Right cardiac atrium (tissue), 5 donors: ENCODE results near the gene GATA6. TPM values are rescaled to one million over a fixed set of nuclear protein-coding genes. Genes with fewer than 3 reads are reported as not detected.
"Not testable (repeated sequence)": the region's sequence is repeated elsewhere in the genome, so short reads cannot be mapped to it uniquely, and the experiment has no call there.

ENCODE experiments used
- ATAC-seq, 2 donors: fragments of 200-7000 bp; cut with Tn5 transposase; one replicate each; pipeline versions ENCODE4 v1.8.0 to v1.9.1; 2020; ENCODE audit warnings: moderate library complexity in 2 of 2, mild to moderate bottlenecking in 1 of 2
- DNase-seq, 3 donors: peaks; one replicate each; pipeline ENCODE4 v3.0.0-alpha.2; 2020
- H3K27ac ChIP-seq: one replicate; pipeline ENCODE4 v1.5.1; 2013; ENCODE audit warnings: mild to moderate bottlenecking, low read length, control low read depth, moderate library complexity
- H3K27me3 ChIP-seq: one replicate; pipeline ENCODE4 v1.6.1; 2013; ENCODE audit not compliant: control insufficient read depth, insufficient read depth
- H3K4me1 ChIP-seq: one replicate; pipeline ENCODE4 v1.6.1; 2013; ENCODE audit warnings: low read length; ENCODE audit not compliant: control insufficient read depth, insufficient read depth
- H3K4me3 ChIP-seq: one replicate; pipeline ENCODE4 v1.5.1; 2013; ENCODE audit warnings: low read length, control low read depth
- H3K9me3 ChIP-seq: one replicate; pipeline ENCODE4 v1.6.1; 2013; ENCODE audit warnings: low read length; ENCODE audit not compliant: control insufficient read depth
- WGBS: extraction: QIAGEN DNeasy Blood & Tissue Kit; methylation state at CpG from one replicate; pipeline ENCODE4 v1.1.7; 2013; 5-methylcytosine and 5-hydroxymethylcytosine counted together
- intact Hi-C, 4 donors: fragments of 100-400 bp; cut with DNase I; formaldehyde crosslinking; loops; one replicate each; pipeline versions ENCODE4 v1.11.0 to v1.14.0; 2022 to 2023
- polyA plus RNA-seq: library from polyadenylated mRNA; stranded (reverse); fragments of 200-250 nt; gene quantifications from one replicate; pipeline ENCODE4 v1.2.3, GENCODE V29; 2013
- total RNA-seq, 4 donors: library from RNA; stranded (reverse); fragmentation: NEBNext Ultra II Directional; extraction: Animal tissue kit (Norgen Biotek cat#: 25700); gene quantifications; one replicate each; pipeline ENCODE4 v1.2.1, GENCODE V29; 2021
- donor health status: healthy with polysubstance abuse.
- donor health status: DM: no; HTN: yes; CAD: no.
- donor health status: DM: no; HTN: no; CAD: no.
- donor health status: DM: no; HTN: yes; CAD: no; lungs with severe emphysema.
- donor health status: DM: yes; HTN: yes; CAD: no.

Gene GATA6
- total and polyA plus RNA-seq, 5 donors: 52.4 to 85.8 (median 73.6) TPM

DNA sequence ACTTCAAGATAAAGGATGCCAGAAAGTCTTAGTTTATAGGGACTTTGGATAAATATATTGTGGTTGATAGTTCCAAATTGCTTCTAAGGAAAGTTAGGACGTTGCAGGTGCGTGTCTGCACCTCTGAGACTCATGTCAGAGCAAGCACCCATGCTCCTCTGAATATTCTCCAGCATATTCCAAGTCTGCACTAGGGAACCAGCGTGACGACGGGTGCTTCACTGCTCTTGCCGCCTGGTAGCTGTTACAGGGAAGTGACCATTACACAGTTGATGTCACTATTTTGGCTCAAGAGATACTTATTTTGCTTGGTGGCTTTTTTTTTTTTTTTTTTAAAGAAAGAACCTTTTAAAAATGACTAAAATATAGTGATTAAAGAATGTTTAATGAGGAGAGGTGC, 35.6 kb downstream of the GATA6 start:
- peak; percentile 26 to 40 for ATAC-seq
- intact Hi-C loops: no loop called here
- Histone ChIP-seq H3K27ac (peak overlapping the region; percentile 83), H3K4me1 (peaks cover 13% of the 10 kb centered on the region), H3K9me3 (no peaks in the 10 kb centered on the region), H3K4me3 (no peak overlapping the region), H3K27me3 (no peaks in the 10 kb centered on the region)
- DNase-seq: peak in 1 of 3 donors; percentile 75
- 47% methylated on average over 6 of the region's 6 CpGs for WGBS

DNA sequence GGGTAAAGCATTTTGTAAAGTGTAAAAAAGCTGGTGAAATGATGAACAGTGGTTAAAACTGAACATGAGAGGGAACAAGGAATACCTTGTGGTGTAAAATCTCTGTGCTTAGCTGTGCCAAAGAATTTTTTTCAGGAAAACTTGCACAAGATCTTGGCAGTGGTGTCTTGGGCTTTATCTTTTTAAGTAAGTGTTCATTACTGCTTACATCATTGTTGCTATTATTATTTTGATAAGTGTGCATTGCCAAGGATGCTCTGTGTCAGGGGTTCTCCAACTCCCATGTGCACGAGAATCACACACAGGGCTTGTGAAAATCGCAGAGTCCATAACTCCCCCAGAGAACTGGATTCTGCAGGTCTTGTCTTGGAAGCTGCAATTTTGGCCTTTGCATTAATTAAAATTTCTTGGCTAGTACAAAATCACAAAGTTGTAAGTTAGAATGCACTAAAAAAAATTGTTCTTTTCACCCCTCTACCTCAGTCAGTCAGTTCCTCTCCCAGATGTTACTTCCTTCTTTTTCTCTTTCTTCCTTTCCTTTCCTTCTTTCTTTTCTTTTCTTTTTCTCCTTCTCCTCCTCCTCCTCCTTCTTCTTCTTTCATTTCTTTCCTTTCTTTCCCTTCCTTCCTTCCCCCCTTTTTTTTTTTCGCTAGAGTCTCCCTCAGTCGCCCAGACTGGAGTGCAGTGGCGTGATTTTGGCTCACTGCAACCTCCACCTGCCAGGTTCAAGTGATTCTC, 37.8 kb downstream of the GATA6 start:
- 61% methylated on average over 5 of the region's 5 CpGs for WGBS
- H3K27me3 ChIP-seq: no peaks in the 10 kb centered on the region
- intact Hi-C loops: no loop called here
- no peak overlapping the region for H3K27ac ChIP-seq
- peaks cover 15% of the 10 kb centered on the region for H3K4me1 ChIP-seq
- peak; percentile 72 to 80 for ATAC-seq
- peak in 1 of 3 donors; percentile 60 for DNase-seq
- no peak overlapping the region for H3K4me3 ChIP-seq
- no peaks in the 10 kb centered on the region for H3K9me3 ChIP-seq

DNA sequence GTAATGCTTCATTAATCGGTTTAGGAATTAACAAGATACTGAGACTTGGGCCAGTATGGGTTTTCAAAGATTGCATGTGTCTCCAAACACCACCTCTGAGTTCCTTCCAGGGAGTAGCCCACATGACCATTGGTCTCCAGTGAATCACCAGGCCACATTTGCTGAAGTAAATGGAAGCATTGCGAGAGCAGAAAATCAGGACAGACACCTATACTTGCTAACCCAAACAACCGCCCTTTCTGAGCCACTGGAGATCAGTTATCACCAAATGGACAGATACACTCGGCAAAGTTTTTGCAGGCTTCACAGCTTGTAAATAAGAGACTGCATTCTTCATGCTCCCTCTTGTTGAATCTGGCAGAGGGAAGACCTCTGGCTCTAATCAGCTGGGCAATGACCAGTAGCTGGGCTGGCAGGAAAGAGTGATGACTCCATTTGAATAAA, 40.9 kb downstream of the GATA6 start:
- H3K27me3 ChIP-seq: no peaks in the 10 kb centered on the region
- no peak overlapping the region for H3K4me3 ChIP-seq
- H3K4me1 ChIP-seq: peaks cover 8% of the 10 kb centered on the region
- peak overlapping the region; percentile 79 for H3K27ac ChIP-seq
- 43% methylated on average over 4 of the region's 4 CpGs for WGBS
- H3K9me3 ChIP-seq: no peaks in the 10 kb centered on the region
- ATAC-seq: peak; percentile 40 to 41
- no peak for DNase-seq
- intact Hi-C loops: loop anchor here in 1 of 4 donors (10.0 kb wide), 1 partner anchor 134 kb away; no protein-coding TSS in a partner anchor

DNA sequence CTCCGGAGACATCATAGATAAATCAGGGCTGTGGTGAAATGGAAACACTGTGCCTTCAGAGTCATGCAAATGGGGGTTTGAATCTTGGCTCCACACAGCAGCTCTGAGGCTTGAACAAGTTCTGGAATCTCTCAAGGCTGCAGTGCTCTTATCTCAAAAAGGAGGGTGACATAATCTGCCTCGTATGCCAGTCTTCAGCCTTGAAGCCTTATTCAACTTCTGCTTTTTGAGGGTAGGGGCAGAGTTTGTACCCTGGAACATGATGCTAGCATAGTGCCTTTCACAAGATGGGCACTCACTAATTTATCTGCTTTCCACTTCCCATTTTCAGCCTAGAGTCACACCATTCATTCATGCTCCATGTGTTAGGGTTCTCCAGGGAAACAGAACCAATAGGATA, 42.3 kb downstream of the GATA6 start:
- 18% methylated on average over 2 of the region's 2 CpGs for WGBS
- intact Hi-C loops: loop anchor here in 1 of 4 donors (10.0 kb wide), 1 partner anchor 133 kb away; no protein-coding TSS in a partner anchor
- no peak for DNase-seq
- Histone ChIP-seq H3K4me3 (no peak overlapping the region), H3K4me1 (peaks cover 6% of the 10 kb centered on the region), H3K27me3 (no peaks in the 10 kb centered on the region), H3K9me3 (no peaks in the 10 kb centered on the region), H3K27ac (peak overlapping the region; percentile 72)
- ATAC-seq: peak in 1 of 2 donors; percentile 34

DNA sequence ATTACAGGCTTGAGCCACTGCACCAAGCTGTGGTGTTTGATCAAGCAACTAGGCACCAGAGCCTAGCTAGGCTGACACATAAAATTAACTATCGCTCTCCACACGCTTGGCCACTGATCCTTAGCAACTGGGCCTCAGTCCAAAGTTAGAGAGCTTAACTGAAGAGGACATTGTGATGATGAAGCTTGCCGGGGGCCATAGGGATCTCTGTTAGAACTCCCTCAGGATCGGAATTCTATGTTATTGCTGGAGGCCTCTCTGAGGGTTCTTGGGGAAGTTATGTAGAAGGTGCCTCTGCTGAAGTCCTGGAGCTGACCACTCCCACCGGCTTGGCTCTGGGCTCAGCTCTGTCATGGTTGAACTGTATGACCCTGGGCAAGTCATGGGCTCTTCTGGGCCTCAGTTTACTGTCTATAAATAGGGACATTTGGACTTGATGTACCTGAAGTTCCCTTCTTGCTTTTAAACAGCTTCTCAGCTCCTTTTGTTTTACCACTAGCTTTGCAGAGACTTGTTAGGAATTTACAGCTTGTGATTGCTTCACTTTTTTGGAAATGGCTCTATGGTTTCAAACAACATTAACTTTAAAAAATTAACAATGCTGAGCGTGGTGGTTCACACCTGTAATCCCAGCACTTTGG, 44.1 kb downstream of the GATA6 start:
- Histone ChIP-seq H3K4me3 (no peak overlapping the region), H3K27ac (peak overlapping the region; percentile 79), H3K9me3 (no peaks in the 10 kb centered on the region), H3K4me1 (peaks cover 6% of the 10 kb centered on the region), H3K27me3 (no peaks in the 10 kb centered on the region)
- intact Hi-C loops: loop anchor here in 1 of 4 donors (10.0 kb wide), 1 partner anchor 131 kb away; no protein-coding TSS in a partner anchor
- WGBS: 46% methylated on average over 6 of the region's 6 CpGs
- ATAC-seq (peak; percentile 49 to 64), DNase-seq (peak in 1 of 3 donors; percentile 68)

DNA sequence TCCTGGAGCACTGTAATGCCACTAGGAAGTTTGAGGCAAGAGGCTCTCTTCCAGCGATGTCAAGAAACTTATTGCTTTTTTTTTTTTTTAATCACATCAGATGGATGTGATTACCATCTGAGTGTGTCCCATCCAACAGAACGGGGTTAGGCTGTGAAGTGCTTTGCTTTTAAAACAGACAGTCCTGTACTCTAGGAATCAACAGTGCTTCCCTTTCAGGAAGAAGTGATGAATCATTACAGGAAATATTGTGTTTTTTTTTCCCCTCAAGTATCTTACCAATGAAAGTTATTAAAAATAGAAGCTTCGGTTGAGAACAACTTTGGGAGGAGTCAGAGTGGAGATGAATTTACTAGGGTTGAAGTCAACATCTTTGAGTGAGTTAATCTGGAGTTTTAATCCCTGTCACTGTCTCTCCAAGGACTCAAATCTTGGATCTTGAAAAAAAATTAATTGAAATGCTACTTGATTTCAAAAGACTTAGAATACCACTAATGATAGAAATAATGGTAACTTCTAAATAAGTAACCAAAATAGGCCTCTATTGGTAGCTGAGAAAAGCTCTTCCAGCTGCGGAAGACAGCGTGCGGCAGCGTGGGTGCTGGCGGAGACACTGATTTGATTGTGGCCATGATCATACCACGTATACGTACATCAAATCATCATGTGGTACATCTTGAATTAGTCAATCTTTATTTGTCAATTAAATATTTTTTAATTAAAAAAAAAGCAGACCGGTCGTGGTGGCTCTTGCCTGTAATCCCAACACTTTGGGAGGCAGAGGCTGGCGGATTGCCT, 45.5 kb downstream of the GATA6 start:
- WGBS: 75% methylated on average over 13 of the region's 13 CpGs
- DNase-seq: peak in 1 of 3 donors; percentile 53
- H3K27me3 ChIP-seq: no peaks in the 10 kb centered on the region
- H3K27ac ChIP-seq: no peak overlapping the region
- no peak overlapping the region for H3K4me3 ChIP-seq
- peak in 1 of 2 donors; percentile 54 for ATAC-seq
- intact Hi-C loops: loop anchor here in 1 of 4 donors (10.0 kb wide), 1 partner anchor 130 kb away; no protein-coding TSS in a partner anchor
- H3K9me3 ChIP-seq: no peaks in the 10 kb centered on the region
- peaks cover 6% of the 10 kb centered on the region for H3K4me1 ChIP-seq

DNA sequence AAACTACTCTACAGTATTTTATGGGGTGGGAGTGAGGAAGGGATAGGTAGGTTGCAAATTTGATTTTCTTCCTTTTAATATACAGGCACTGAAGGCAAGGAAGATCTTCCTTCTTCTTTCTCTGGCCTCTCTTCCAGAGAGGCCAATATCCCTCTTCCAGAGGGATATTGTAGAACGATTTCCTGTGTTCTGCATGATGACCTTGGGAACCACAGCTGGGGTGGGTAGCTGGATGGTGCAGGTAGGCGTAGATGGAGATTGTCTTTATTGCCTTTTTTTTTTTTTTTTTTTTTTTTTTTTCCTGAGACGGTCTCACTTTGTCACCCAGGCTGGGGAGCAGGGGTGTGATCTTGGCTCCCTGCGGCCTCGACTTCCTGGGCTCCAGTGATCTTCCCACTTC, 49.4 kb downstream of the GATA6 start:
- no peak for ATAC-seq
- H3K9me3 ChIP-seq: no peaks in the 10 kb centered on the region
- 84% methylated on average over 5 of the region's 5 CpGs for WGBS
- intact Hi-C loops: loop anchor here in 1 of 4 donors (10.0 kb wide), 1 partner anchor 126 kb away; no protein-coding TSS in a partner anchor
- no peak overlapping the region for H3K27ac ChIP-seq
- DNase-seq: no peak
- no peaks in the 10 kb centered on the region for H3K27me3 ChIP-seq
- no peak overlapping the region for H3K4me3 ChIP-seq
- H3K4me1 ChIP-seq: no peaks in the 10 kb centered on the region

DNA sequence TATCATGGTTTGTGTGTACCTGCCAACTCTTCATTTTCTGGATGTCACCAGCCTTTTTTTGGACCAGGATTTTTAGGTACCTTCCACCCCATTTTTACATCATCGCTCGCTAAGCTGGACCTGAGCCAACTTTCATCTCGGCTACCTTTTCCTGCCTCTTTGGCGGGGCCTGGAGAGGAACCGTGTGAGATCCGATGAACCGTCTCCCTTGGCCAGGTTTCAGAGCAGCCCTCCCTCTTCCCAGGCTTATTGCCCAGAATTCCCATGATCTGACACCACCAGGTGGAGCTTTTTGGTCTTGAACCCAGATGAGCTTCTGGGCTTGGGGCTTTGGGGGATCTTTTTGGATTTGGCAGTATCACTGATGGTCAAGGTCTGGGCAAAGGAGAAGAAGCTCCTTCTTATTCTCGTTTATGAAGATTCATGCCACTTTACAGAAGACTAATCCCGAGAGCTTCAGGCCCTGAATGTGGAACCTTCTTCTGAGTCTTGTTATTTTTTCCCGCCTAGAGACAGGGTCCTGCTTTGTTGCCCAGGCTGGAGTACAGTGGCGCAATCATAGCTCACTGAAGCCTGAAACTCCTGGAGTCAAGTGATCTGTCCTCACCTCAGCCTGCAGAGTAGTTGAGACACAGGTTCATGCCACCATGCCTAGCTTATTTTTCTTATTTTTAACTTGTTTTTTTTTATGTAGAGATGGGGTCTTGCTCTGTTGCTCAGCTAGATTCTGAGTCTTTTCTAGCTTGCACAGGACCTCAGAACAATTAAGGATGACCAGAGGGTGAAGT, 50.4 kb downstream of the GATA6 start:
- H3K27me3 ChIP-seq: no peaks in the 10 kb centered on the region
- no peak overlapping the region for H3K4me3 ChIP-seq
- H3K4me1 ChIP-seq: no peaks in the 10 kb centered on the region
- intact Hi-C loops: loop anchor here in 1 of 4 donors (10.0 kb wide), 1 partner anchor 125 kb away; no protein-coding TSS in a partner anchor
- DNase-seq: peak in 1 of 3 donors; percentile 65
- ATAC-seq: no peak
- no peak overlapping the region for H3K27ac ChIP-seq
- H3K9me3 ChIP-seq: no peaks in the 10 kb centered on the region
- WGBS: 57% methylated on average over 11 of the region's 11 CpGs

DNA sequence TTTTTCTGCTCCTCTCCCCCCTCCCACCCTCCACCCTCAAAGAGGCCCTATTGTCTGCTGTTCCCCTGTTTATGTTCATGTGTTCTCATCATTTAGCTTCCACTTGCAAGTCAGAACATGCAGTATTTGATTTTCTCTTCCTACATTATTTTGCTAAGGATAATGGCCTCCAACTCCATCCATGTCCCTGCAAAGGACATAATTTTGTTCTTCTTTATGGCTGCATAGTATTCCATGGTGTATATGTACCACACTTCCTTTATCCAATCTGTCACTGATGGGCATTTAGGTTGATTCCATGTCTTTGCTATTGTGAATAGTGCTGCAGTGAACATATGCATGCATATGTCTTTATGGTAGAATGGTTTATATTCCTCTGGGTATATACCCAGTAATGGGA, 51.2 kb downstream of the GATA6 start:
- DNase-seq, H3K4me3 ChIP-seq, intact Hi-C loops, ATAC-seq, H3K27ac ChIP-seq, H3K27me3 ChIP-seq, H3K4me1 ChIP-seq, H3K9me3 ChIP-seq: not testable (repeated sequence)

DNA sequence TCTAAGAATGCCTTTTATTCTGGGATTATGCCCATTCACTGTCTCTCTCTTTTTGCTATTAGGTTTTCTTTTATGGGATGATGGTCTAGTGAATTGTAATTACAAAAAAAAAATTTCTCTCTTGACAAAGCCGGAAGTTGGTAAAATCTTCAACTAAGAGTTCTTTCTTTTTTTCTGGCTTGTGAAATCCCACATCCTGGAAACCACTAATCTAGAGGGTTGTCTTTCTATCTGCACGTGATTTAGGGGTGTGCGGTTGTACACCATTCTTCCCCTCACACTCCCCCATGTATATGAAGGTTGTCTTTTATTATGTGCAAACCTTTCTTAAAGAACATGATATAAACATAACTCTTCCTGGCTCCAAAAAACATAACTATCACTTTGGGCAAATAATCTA, 52.0 kb downstream of the GATA6 start:
- H3K27ac ChIP-seq: no peak overlapping the region
- ATAC-seq: no peak
- H3K4me1 ChIP-seq: no peaks in the 10 kb centered on the region
- H3K27me3 ChIP-seq: no peaks in the 10 kb centered on the region
- DNase-seq: no peak
- WGBS: 68% methylated on average over 3 of the region's 3 CpGs
- intact Hi-C loops: no loop called here
- H3K4me3 ChIP-seq: no peak overlapping the region
- H3K9me3 ChIP-seq: no peaks in the 10 kb centered on the region
